NCI-H1092 treated with DMSO at 0.1 percent for 48 hours (cell line): ENCODE data around the gene PLCB1.

Experiments used
- DNase-seq: peaks from one replicate; lab custom pipeline; 2025; lab: John Stamatoyannopoulos, UW

The PLCB1 gene

DNA sequence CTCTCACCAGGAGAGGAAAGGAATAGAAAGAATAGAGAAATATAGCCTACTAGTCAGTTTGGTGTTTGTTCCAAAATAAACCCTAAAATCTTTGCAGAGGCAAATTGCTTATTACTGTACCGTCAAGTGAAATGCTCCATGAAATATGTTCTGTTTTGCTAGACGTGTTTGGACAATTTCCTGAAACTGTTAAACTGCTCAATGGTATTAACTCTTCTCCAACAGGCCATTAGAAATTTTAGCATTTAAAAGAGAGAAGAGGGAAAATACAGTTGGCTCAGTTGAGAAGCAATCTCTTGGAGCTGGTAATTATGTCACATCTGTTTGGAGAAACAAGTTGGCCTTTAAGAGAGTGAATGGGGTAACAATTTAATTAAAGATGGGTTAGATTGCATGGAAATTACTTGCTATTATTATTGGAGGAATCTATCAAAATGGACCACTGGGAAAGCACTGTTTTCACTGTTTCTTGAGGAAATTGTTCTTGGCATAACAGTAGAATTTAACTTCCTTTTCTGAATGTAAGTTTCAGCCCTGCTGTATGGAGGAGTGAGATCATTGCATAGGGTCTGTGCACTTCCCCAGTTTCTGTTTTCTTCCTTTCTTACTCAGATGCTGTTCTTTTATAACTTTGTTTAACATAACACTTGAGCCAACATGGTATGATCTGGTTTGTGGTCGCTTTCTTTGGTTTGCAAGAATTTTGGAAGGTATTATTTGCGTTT, 373.6 kb downstream of the PLCB1 start:
- DNase-seq, result no peak

DNA sequence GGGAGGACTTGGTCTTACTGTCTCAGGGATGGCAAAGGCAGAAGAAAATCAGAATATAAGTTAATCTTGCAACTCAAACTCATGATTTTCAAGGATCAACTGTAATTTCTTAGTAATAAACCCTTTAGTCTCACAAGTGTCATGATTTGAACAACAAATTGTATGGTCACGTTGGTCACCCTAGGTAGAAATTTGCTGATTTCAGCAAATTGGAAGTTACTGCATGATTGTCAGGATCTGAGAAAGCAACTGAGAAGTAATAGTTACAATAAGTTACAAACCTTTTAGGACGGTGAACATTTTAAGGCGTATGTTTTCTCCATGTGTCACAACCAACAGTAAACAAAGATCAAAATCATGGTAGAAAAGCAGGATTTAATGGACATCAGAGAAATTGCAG, 375.2 kb downstream of the PLCB1 start:
- no peak for DNase-seq

GRCh38 chr20:8509809-8510208, 377.7 kb downstream of the PLCB1 start:
- no peak for DNase-seq

GRCh38 chr20:8510808-8511207, 378.7 kb downstream of the PLCB1 start:
- DNase-seq, result no peak

- DNase-seq, result no peak
Observed at GRCh38 chr20:8512003-8512402, 379.9 kb downstream of the PLCB1 start.

DNA sequence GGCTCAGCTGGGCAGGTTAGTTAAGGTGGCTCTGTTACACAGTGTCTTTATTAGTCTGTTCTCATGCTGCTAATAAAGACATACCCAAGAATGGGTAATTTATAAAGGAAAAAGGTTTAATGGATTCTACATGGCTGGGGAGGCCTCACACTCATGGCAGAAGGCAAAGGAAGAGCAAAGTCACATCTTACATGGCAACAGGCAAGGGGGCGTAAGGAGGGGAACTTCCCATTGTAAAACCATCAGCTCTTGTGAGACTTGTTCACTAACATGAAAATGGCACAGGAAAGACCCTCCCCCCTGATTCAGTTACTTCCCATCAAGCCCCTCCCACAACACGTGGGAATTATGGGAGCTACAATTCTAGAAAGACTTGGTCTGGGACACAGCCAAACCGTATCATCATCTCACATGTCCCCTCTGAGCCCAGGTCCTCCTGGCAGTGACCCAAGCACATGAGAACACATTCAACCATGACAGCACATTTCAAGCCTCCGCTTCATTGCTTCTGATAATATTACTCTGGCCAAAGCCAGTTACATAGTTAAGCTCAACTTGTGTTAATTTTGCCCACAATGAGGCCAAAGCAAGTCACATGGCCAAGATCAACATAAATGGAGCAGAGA, 383.9 kb downstream of the PLCB1 start:
- DNase-seq, result peak; percentile 3

GRCh38 chr20:8518878-8519277, 386.8 kb downstream of the PLCB1 start:
- DNase-seq, result no peak

- DNase-seq, result no peak
Observed at GRCh38 chr20:8519887-8520286, 387.8 kb downstream of the PLCB1 start.

- DNase-seq, result no peak
Observed at GRCh38 chr20:8522168-8522567, 390.1 kb downstream of the PLCB1 start.

- DNase-seq, result peak; percentile 10
Observed at GRCh38 chr20:8523684-8524083, 391.6 kb downstream of the PLCB1 start.

GRCh38 chr20:8524101-8525016, 392.3 kb downstream of the PLCB1 start:
- DNase-seq, result no peak

DNA sequence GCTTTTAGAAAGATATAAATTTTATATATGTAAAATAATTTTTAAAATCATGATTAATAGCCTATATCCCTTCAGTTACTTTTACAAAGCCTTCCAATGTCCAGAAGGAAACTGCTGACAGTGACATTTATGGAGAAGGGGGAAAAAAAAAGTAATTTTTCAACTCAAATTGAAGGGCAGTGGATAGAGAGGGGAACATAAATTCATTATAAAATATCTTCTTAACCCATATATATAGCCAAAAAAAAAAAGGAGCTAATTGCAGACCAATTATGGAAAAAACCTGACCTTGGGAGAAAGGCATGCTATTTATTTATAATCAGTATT, 392.9 kb downstream of the PLCB1 start:
- DNase-seq, result no peak

DNA sequence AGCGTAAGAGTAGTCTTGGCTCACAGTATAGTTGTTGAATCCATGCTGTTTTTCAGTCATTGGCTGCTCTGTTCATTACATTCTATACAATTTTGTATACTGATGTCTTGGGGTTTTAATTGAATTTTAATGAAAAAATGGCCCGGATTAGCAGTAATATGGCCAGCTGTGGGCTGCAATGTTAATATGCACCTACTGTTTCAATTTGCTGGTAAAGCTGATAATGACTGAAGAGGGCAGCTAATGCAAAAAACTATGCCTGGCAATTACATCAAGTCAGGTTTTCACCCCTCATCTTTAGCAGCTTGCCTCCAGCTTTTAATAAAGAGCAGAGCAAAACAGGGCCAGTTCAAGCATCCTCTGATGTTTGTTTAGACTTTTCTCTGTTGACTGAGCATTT, 394.5 kb downstream of the PLCB1 start:
- no peak for DNase-seq

- no peak for DNase-seq
Observed at GRCh38 chr20:8527998-8528723, 396.1 kb downstream of the PLCB1 start.

DNA sequence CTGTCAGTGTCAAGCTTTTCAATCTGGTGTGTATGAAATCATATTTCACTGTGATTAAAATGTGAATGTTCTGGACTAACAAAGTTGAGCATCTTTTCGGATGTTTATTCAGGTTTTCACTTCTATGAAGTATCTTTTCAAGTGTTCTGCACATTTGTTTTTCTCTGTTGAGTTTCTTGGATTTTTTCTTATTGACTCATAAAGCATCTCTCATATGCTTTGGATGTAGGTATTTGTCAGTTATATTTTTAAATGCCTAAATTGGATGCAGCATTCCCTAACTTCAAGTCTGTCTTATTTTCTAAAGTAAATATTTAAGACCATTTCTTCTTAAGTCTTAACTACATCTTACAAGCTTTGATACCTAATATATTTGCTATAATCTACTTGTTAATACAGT, 398.0 kb downstream of the PLCB1 start:
- no peak for DNase-seq

GRCh38 chr20:8532169-8532568, 400.1 kb downstream of the PLCB1 start:
- DNase-seq, result no peak

GRCh38 chr20:8534368-8535160, 402.5 kb downstream of the PLCB1 start:
- DNase-seq, result no peak

DNA sequence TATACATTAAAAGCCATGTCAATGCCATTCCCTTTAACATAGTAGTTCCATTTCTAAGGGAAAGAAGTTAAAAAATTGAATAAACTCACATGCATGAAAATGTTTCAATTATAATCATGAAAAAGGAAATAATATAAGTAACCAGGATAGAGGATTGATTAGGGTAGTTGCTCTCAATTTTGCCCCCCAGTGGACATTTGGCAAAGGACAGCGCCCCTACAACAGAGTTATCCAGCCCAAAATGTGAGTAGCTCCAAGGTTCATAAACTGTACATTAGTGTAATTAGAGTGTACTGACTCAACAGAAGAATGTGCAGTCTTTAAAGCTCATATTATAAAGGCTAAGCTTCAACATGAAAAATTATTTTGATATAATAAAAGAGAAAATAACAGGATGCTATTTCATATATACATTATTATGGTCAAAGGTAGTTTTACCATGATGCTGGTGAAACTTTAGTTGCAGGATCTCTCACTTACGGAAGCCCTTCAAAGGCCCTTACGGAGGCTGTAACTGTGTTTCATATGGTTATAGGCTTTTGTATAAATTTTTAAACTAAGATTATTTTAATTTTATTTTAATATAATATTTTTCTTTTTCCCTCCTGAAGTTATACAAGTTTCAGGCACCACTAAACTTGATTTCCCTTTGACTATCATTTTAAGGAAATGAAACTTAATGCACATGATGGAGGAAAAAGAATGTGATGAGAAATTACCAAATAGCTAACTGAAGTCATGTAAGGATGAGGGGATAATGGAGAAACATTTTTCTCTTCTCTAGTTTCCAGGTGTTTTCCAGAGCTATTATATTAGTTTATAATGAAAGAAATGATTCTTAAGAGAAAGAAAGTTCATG, 403.6 kb downstream of the PLCB1 start:
- peak; percentile 7 for DNase-seq

- DNase-seq, result no peak
Observed at GRCh38 chr20:8536262-8536618, 404.2 kb downstream of the PLCB1 start.

DNA sequence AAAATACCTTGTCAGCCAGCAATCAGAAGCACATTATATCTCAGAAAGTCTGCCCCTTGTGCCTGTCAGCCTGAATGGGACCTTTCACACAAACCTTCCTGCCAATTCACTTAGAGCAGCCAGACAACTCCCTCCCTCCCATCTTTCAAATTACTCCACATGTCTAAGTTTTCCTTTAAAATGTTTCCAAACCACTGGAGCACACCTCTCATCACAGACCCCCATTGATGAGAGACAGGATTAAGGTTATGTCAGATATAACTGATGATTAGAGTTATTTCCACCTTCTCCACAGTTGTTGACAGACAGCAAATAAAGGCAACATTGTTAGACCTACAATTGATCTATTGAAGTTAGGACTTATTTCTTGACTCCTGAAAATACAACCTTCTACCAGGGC, 408.4 kb downstream of the PLCB1 start:
- DNase-seq, result no peak

DNA sequence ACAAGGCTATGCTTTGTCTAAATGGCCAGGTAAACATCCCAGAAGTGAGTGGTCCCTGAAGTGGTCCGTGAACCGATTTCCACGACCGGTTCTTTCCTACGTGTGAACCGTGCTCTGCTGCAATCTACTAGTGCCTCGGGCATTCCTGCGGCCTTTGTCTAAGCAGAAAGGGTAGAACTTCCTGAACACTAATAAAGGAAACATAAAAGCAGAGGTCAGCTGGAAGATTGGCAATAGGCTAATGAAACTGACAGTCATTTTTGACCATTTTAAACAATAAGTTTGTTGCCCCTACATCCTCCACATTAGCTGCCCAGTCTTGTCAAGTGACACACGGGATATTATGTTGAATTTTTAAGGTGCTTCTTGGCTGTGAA, 410.0 kb downstream of the PLCB1 start:
- no peak for DNase-seq
